COLO829 (cell line): Measurements from ENCODE around the gene POLR1G.

Experiments
- DNase-seq: peaks from one replicate; pipeline ENCODE4 v3.0.0; 2012; ENCODE audit warnings: low spot score

POLR1G gene

GRCh38 chr19:45406226-45407090 lies at the start of gene POLR1G:
Gene POLR1G, plus strand, starts transcription at chr19:45406644. Its CDS starts 53 bp downstream, at chr19:45406697.
- peak; percentile 97 for DNase-seq

GRCh38 chr19:45356760-45357444 lies 49.5 kb upstream of the POLR1G start:
- DNase-seq = no peak

- no peak for DNase-seq
These were observed 49.0 kb upstream of the POLR1G start for GRCh38 chr19:45357445-45357783.

GRCh38 chr19:45358213-45358792 lies 48.1 kb upstream of the POLR1G start:
- no peak for DNase-seq

GRCh38 chr19:45361608-45362007 lies 44.8 kb upstream of the POLR1G start:
- DNase-seq = no peak

GRCh38 chr19:45362291-45362690 lies 44.2 kb upstream of the POLR1G start:
- DNase-seq = no peak

GRCh38 chr19:45363861-45364459 lies 42.5 kb upstream of the POLR1G start:
- DNase-seq = no peak

GRCh38 chr19:45364696-45365095 lies 41.7 kb upstream of the POLR1G start:
- no peak for DNase-seq

- DNase-seq = no peak
These were observed 38.3 kb upstream of the POLR1G start for GRCh38 chr19:45368127-45368526.

- no peak for DNase-seq
These were observed 37.6 kb upstream of the POLR1G start for GRCh38 chr19:45368737-45369340.

GRCh38 chr19:45370410-45371204 lies 35.8 kb upstream of the POLR1G start, which contains the start of gene ERCC2:
Gene ERCC2, minus strand, starts transcription at chr19:45370573. Its CDS starts 33 bp downstream, at chr19:45370540.
- DNase-seq = peak; percentile 100

GRCh38 chr19:45376045-45376724 lies 30.3 kb upstream of the POLR1G start:
- peak; percentile 57 for DNase-seq

- DNase-seq = no peak
These were observed 26.3 kb upstream of the POLR1G start for GRCh38 chr19:45380107-45380506.

- DNase-seq = no peak
These were observed 24.0 kb upstream of the POLR1G start for GRCh38 chr19:45382426-45382825.

GRCh38 chr19:45385392-45386221 lies 20.8 kb upstream of the POLR1G start:
- no peak for DNase-seq

GRCh38 chr19:45391346-45391745 lies 15.1 kb upstream of the POLR1G start:
- no peak for DNase-seq

GRCh38 chr19:45391871-45392665 lies 14.4 kb upstream of the POLR1G start:
- DNase-seq = no peak

GRCh38 chr19:45395821-45396617 lies 10.4 kb upstream of the POLR1G start:
- DNase-seq = no peak
